OCI-LY7 (cell line): ENCODE results near the gene GALNT14. TPM values are rescaled to one million over a fixed set of nuclear protein-coding genes. Genes with fewer than 3 reads are reported as not detected.

Source experiments
- BruUV-seq: library from RNA; stranded (reverse); fragments of 400-500 nt; replicated peaks from 2 replicates; lab custom pipeline; 2021; lab: Mats Ljungman, UMichigan
- CTCF ChIA-PET: fragments of 300-600 bp; sonication (Branson Sonifier 250); formaldehyde crosslinking; loops from one replicate; lab custom pipeline; 2022; ENCODE audit warnings: antibody characterized with exemption; ENCODE audit not compliant: unreplicated experiment; lab: Charles Lee
- POLR2A ChIA-PET: fragments of 300-600 bp; sonication (Branson Sonifier 250); formaldehyde crosslinking; loops from one replicate; lab custom pipeline; 2022; ENCODE audit warnings: antibody characterized with exemption; lab: Charles Lee
- DNase-seq: peaks from one replicate; pipeline ENCODE4 v3.0.0-alpha.2; 2015; ENCODE audit warnings: low spot score
- H2AFZ ChIP-seq: fragments of 200-600 bp; sonication (generic), shearing (Covaris generic); 2 replicates; pipeline ENCODE4 v1.6.1; 2014; ENCODE audit warnings: mild to moderate bottlenecking, antibody characterized with exemption, low read length, moderate library complexity
- H3K27ac ChIP-seq: fragments of 200-600 bp; sonication (generic); 2 replicates; pipeline ENCODE4 v1.5.1; 2014; ENCODE audit warnings: mixed run types, low read depth, mild to moderate bottlenecking, moderate library complexity, low read length, inconsistent platforms; ENCODE audit not compliant: poor library complexity, severe bottlenecking
- H3K36me3 ChIP-seq: fragments of 200-600 bp; sonication (generic); 2 replicates; pipeline ENCODE4 v1.6.1; 2014; ENCODE audit warnings: mild to moderate bottlenecking, antibody characterized with exemption, low read length, moderate library complexity, mixed read lengths; ENCODE audit not compliant: insufficient read depth
- H3K4me1 ChIP-seq: fragments of 200-600 bp; sonication (generic); 2 replicates; pipeline ENCODE4 v1.5.1; 2014; ENCODE audit warnings: mild to moderate bottlenecking, low read length; ENCODE audit not compliant: insufficient read depth, poor library complexity, severe bottlenecking
- H3K4me2 ChIP-seq: fragments of 200-600 bp; sonication (generic); 2 replicates; pipeline ENCODE4 v1.6.1; 2014; ENCODE audit warnings: mild to moderate bottlenecking, low read length
- H3K4me3 ChIP-seq: fragments of 200-600 bp; sonication (generic); 2 replicates; pipeline ENCODE4 v1.5.1; 2014; ENCODE audit warnings: mild to moderate bottlenecking, low read depth, low read length; ENCODE audit not compliant: poor library complexity, severe bottlenecking
- H3K79me2 ChIP-seq: fragments of 200-600 bp; sonication (generic); 2 replicates; pipeline ENCODE4 v1.6.1; 2016; ENCODE audit warnings: low read depth, mild to moderate bottlenecking, low read length, moderate library complexity, mixed read lengths; ENCODE audit not compliant: insufficient read depth
- H3K9me2 ChIP-seq: fragments of 200-600 bp; sonication (generic); 2 replicates; pipeline ENCODE4 v1.6.1; 2016; ENCODE audit warnings: mild to moderate bottlenecking, low read length, mixed read lengths; ENCODE audit not compliant: insufficient read depth
- H3K9me3 ChIP-seq: fragments of 200-600 bp; sonication (generic); 2 replicates; pipeline ENCODE4 v1.6.1; 2014; ENCODE audit warnings: mild to moderate bottlenecking, mixed run types, low read length, mixed read lengths
- H4K20me1 ChIP-seq: fragments of 200-600 bp; sonication (generic); 2 replicates; pipeline ENCODE4 v1.6.1; 2014; ENCODE audit warnings: mild to moderate bottlenecking, antibody characterized with exemption, low read length, moderate library complexity, mixed read lengths; ENCODE audit not compliant: insufficient read depth
- EZH2phosphoT487 ChIP-seq: fragments of 200-600 bp; sonication (generic); IDR thresholded peaks from 2 replicates; pipeline ENCODE4 v1.6.1; 2018; ENCODE audit warnings: low read depth, borderline replicate concordance, mild to moderate bottlenecking, mixed run types, antibody characterized with exemption, low read length, moderate library complexity, mixed read lengths
- intact Hi-C: fragments of 100-400 bp; cut with micrococcal nuclease; formaldehyde crosslinking; loops from one replicate; pipeline ENCODE4 v1.10.0; 2022; ENCODE audit not compliant: unreplicated experiment
- total RNA-seq, 2 experiments: library from RNA; depleted of rRNA in 1 of 2; stranded (reverse); fragments of >200 nt in 1 of 2; shearing (Covaris generic) in 1 of 2; gene quantifications; 2 replicates each; pipeline ENCODE4 v1.2.3, GENCODE V29; 2014 to 2022
- TF ChIP-seq, protein P1 (sequence below): fragments of 200-600 bp; sonication (generic); conservative IDR thresholded peaks from 2 replicates; pipeline ENCODE4 v1.5.1; 2014; ENCODE audit warnings: mild to moderate bottlenecking, antibody characterized with exemption, low read length, moderate library complexity, mixed read lengths

Gene GALNT14
- total RNA-seq, 2 experiments from 2014 or later = 14.8 to 25.6 TPM

DNA sequence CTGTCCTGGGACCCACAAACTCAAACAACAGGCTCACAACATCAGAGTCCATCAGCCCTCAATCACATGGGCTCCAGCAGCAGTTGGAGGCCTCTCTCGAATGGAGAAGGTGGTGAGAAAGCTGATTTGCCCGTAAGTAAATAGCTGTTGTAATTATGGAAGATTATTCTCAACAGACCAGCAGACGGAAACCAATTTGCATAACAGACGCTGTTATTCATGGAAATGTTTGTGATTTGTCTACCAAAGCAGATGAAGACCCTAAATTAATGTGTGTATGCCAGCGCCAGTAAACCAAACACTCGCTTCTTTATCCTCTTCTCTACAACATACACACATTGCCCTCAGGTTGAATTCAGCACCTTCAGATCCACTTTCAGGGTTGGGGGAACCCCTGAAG lies 23.4 kb upstream of the GALNT14 start:
- Histone ChIP-seq H3K79me2 (no peaks in the 10 kb centered on the region), H3K9me2 (no peaks in the 10 kb centered on the region), H2AFZ (peak overlapping the region; percentile 81), H3K4me1 (peaks cover 35% of the 10 kb centered on the region), H3K36me3 (no peaks in the 10 kb centered on the region), H3K4me3 (peak overlapping the region; percentile 43), H3K27ac (no peak overlapping the region), H3K4me2 (peak overlapping the region; percentile 54), H3K9me3 (no peaks in the 10 kb centered on the region), H4K20me1 (no peaks in the 10 kb centered on the region)
- TF ChIP-seq, protein P1, sequence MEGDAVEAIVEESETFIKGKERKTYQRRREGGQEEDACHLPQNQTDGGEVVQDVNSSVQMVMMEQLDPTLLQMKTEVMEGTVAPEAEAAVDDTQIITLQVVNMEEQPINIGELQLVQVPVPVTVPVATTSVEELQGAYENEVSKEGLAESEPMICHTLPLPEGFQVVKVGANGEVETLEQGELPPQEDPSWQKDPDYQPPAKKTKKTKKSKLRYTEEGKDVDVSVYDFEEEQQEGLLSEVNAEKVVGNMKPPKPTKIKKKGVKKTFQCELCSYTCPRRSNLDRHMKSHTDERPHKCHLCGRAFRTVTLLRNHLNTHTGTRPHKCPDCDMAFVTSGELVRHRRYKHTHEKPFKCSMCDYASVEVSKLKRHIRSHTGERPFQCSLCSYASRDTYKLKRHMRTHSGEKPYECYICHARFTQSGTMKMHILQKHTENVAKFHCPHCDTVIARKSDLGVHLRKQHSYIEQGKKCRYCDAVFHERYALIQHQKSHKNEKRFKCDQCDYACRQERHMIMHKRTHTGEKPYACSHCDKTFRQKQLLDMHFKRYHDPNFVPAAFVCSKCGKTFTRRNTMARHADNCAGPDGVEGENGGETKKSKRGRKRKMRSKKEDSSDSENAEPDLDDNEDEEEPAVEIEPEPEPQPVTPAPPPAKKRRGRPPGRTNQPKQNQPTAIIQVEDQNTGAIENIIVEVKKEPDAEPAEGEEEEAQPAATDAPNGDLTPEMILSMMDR = no peak
- TF ChIP-seq EZH2phosphoT487 = no peak
- no TSS peak for BruUV-seq
- intact Hi-C loops = no loop called here
- CTCF ChIA-PET = no interaction called here
- POLR2A ChIA-PET = interaction anchor here (1.6 kb wide), 1 partner anchor 9 kb away, joined by 8 read pairs; no protein-coding TSS in a partner anchor
- no peak for DNase-seq

DNA sequence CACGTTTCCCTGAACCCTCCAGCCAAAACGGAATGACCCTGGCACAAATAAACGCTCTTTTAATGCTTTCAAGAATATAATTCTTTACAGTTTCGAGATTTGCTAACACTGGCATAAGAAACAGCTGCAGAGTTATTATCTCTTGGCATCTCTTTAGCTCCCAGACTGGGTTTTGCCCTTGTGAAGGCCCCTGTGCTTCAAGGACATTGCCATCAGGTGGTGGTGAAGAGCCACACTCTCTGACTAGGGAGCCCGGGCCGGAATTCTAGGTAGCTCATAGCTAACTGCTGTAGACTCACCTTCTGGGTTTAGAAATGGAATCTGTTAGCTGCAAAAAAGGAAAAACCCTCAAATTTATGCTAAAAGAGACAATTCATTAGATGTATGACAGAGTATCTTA lies 13.3 kb upstream of the GALNT14 start:
- Histone ChIP-seq H3K27ac (no peak overlapping the region), H3K36me3 (no peaks in the 10 kb centered on the region; the same call in 1 of the 2 replicates), H3K79me2 (no peaks in the 10 kb centered on the region), H2AFZ (no peak overlapping the region), H3K4me1 (peaks cover 4% of the 10 kb centered on the region), H3K9me2 (no peaks in the 10 kb centered on the region), H3K4me2 (no peak overlapping the region), H4K20me1 (no peaks in the 10 kb centered on the region), H3K9me3 (peaks cover 10% of the 10 kb centered on the region; the same call in 1 of the 2 replicates), H3K4me3 (no peak overlapping the region)
- intact Hi-C loops = no loop called here
- TF ChIP-seq, protein P1 = 0 out of 2 replicates have a peak, but pooled peaks have one; percentile 30
- no peak for TF ChIP-seq EZH2phosphoT487
- no peak for DNase-seq
- CTCF ChIA-PET = no interaction called here
- BruUV-seq = no TSS peak
- POLR2A ChIA-PET = interaction anchor here (0.7 to 2.2 kb wide), 6 partner anchors 10 to 66 kb away, joined by 3 to 8 read pairs (median 6); no protein-coding TSS in a partner anchor

DNA sequence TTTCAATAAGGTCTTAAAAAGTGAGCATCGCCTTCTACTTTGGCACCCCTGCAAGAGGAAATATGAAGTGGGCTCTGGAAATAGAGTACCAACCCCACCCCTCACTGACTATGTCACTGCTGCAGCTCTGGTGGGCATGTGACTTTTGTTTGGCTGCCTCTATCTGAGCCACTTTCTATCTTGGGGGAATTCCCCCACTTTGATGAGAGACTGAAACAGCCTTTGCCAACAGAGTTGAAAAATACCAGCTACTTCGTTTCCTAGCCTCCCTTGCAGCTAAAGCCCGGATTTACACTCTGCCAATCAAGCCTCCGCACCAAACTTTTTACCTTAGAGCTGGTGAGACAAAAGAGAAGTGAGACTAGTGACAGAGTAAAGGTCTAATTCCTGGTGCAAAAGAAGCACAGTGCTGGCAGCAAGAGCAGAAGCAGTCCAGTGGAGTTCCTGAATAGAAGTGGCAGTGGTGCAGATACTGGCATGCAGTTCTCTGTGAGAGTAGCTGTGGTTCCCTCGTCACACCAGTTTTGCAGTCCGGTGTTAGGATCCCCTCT lies 12.0 kb upstream of the GALNT14 start:
- Histone ChIP-seq H2AFZ (no peak overlapping the region), H3K36me3 (no peaks in the 10 kb centered on the region; the same call in 1 of the 2 replicates), H3K27ac (no peak overlapping the region), H4K20me1 (no peaks in the 10 kb centered on the region), H3K4me3 (no peak overlapping the region), H3K9me2 (no peaks in the 10 kb centered on the region), H3K79me2 (no peaks in the 10 kb centered on the region), H3K4me1 (peaks cover 4% of the 10 kb centered on the region), H3K4me2 (no peak overlapping the region), H3K9me3 (peaks cover 10% of the 10 kb centered on the region; the same call in 1 of the 2 replicates)
- CTCF ChIA-PET = no interaction called here
- POLR2A ChIA-PET = interaction anchor here (1.3 kb wide), 1 partner anchor 108 kb away, joined by 3 read pairs; no protein-coding TSS in a partner anchor
- intact Hi-C loops = no loop called here
- BruUV-seq = no TSS peak
- TF ChIP-seq, protein P1 = no peak
- TF ChIP-seq EZH2phosphoT487 = no peak
- peak; percentile 57 for DNase-seq
